Sigmoid colon (tissue), 4 donors: Measurements from ENCODE around the gene EGLN1.

Source experiments
- CTCF ChIP-seq, 4 experiments: fragments of 450-650 bp in 3 of 4; fragments of 200-600 bp in 1 of 4; IDR thresholded peaks; one replicate each; pipeline ENCODE4 v1.5.1; 2016 to 2019; ENCODE audit warnings: antibody characterized with exemption in 4 of 4, mild to moderate bottlenecking in 3 of 4, moderate library complexity in 2 of 4
- EP300 ChIP-seq, 4 donors: sonication (generic); formaldehyde crosslinking; IDR thresholded peaks; one replicate each; pipeline ENCODE4 v1.6.1; 2017; ENCODE audit warnings: antibody characterized with exemption in 4 of 4
- POLR2A ChIP-seq, 2 donors: fragments of 450-650 bp; IDR thresholded peaks; one replicate each; pipeline ENCODE4 v1.6.1; 2016; ENCODE audit warnings: antibody characterized with exemption in 2 of 2, mild to moderate bottlenecking in 2 of 2, moderate library complexity in 2 of 2

- TF ChIP-seq CTCF (IDR thresholded peaks at IDR 0.05), result no peak
- TF ChIP-seq EP300 (IDR thresholded peaks at IDR 0.05), result no peak
- no peak for TF ChIP-seq POLR2A (IDR thresholded peaks at IDR 0.05)
These were observed 103.0 kb downstream of the EGLN1 start for GRCh38 chr1:231319080-231319479.
